Loucy (cell line): ENCODE results near the gene TPP2.
A peak's percentile ranks its signal among the peaks of the same experiment; 100 is the strongest.

ENCODE experiments used
- H2AFZ ChIP-seq: fragments of 200-600 bp; sonication (generic); 2 replicates; pipeline ENCODE4 v1.6.0; 2016; ENCODE audit warnings: antibody characterized with exemption, mild to moderate bottlenecking, low read length, moderate library complexity
- H3F3A ChIP-seq: fragments of 200-600 bp; 2 replicates; pipeline ENCODE4 v1.6.0; 2016; ENCODE audit warnings: antibody characterized with exemption, low read depth, mild to moderate bottlenecking
- H3K27me3 ChIP-seq: fragments of 200-600 bp; sonication (generic); 2 replicates; pipeline ENCODE4 v1.6.1; 2014; ENCODE audit warnings: low read length, mild to moderate bottlenecking; ENCODE audit not compliant: insufficient read depth, poor library complexity, severe bottlenecking
- H3K36me3 ChIP-seq: fragments of 200-600 bp; sonication (generic); 2 replicates; pipeline ENCODE4 v1.6.1; 2016; ENCODE audit warnings: low read length; ENCODE audit not compliant: insufficient read depth
- H3K4me1 ChIP-seq: fragments of 200-600 bp; sonication (generic); 2 replicates; pipeline ENCODE4 v1.5.1; 2014; ENCODE audit warnings: low read length, mild to moderate bottlenecking; ENCODE audit not compliant: insufficient read depth, poor library complexity, severe bottlenecking
- H3K4me2 ChIP-seq: fragments of 200-600 bp; sonication (generic); 2 replicates; pipeline ENCODE4 v1.6.0; 2014; ENCODE audit warnings: antibody characterized with exemption, low read length, low read depth, mild to moderate bottlenecking; ENCODE audit not compliant: poor library complexity, severe bottlenecking
- H3K4me3 ChIP-seq: fragments of 200-600 bp; sonication (generic); 2 replicates; pipeline ENCODE4 v1.5.1; 2014; ENCODE audit warnings: low read length, mild to moderate bottlenecking, mixed read lengths; ENCODE audit not compliant: poor library complexity, severe bottlenecking
- H3K79me2 ChIP-seq: fragments of 200-600 bp; sonication (generic); 2 replicates; pipeline ENCODE4 v1.6.1; 2014; ENCODE audit warnings: low read length; ENCODE audit not compliant: insufficient read depth
- H3K9ac ChIP-seq: fragments of 200-600 bp; sonication (generic); 2 replicates; pipeline ENCODE4 v1.6.0; 2014; ENCODE audit warnings: mild to moderate bottlenecking, low read depth, low read length, moderate library complexity; ENCODE audit not compliant: poor library complexity, severe bottlenecking
- H3K9me2 ChIP-seq: fragments of 200-600 bp; sonication (generic); replicated peaks from 2 replicates; pipeline ENCODE4 v1.6.1; 2016; ENCODE audit warnings: low read depth, low read length, mixed read lengths
- H3K9me3 ChIP-seq: fragments of 200-600 bp; sonication (generic); 2 replicates; pipeline ENCODE4 v1.6.1; 2014; ENCODE audit warnings: mild to moderate bottlenecking, antibody characterized with exemption, low read length, low read depth; ENCODE audit not compliant: insufficient read depth
- H4K20me1 ChIP-seq: fragments of 200-600 bp; sonication (generic); 2 replicates; pipeline ENCODE4 v1.6.0; 2014; ENCODE audit warnings: antibody characterized with exemption, low read length, mild to moderate bottlenecking; ENCODE audit not compliant: insufficient read depth, poor library complexity, severe bottlenecking
- EZH2phosphoT487 ChIP-seq: fragments of 200-600 bp; IDR thresholded peaks from 2 replicates; pipeline ENCODE4 v1.6.1; 2018; ENCODE audit warnings: antibody characterized with exemption, mild to moderate bottlenecking, moderate library complexity, borderline replicate concordance
- TF ChIP-seq, protein P1 (sequence below): fragments of 200-600 bp; sonication (generic); conservative IDR thresholded peaks from 2 replicates; pipeline ENCODE4 v1.5.1; 2014; ENCODE audit warnings: mild to moderate bottlenecking, antibody characterized with exemption, low read length

Gene TPP2

DNA sequence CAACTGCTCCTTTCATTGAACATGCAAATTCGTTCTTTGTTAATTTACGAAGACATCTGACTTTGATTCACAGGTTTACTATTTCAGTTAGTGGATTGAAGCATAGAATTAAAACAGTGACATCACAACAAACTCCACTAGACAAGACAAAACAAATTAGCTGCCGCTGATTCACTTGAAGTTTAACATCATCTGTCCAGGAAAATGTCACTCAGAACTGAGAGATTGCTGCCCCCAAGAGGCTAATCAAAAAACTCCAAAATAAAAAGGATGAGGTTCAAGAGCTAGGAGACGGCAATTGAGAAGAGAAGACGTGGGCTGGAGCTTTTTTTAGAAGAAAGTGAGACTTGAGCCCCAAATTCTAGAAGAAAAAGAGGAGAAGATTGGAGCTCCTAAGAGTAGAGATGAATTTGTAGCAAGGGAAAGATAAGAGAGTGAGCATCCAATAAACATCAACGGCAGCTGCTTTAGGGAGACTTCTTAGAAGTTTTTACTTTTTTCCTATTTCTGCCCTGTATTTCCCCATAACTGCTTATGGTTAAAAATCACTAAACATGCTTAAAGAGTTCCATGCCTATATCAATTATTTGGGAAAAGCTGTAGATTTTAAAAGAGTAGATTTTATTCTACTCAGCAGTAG is 40.8 kb upstream of the TPP2 start:
- Histone ChIP-seq H3K79me2 (no peaks in the 10 kb centered on the region), H3K4me1 (no peaks in the 10 kb centered on the region), H3K36me3 (no peaks in the 10 kb centered on the region), H4K20me1 (no peaks in the 10 kb centered on the region), H3K9me2 (no peaks in the 10 kb centered on the region), H3K9me3 (no peaks in the 10 kb centered on the region), H2AFZ (peak overlapping the region; percentile 85), H3K4me3 (no peak overlapping the region), H3K27me3 (no peaks in the 10 kb centered on the region), H3K4me2 (peak overlapping the region; percentile 39), H3F3A (no peaks in the 10 kb centered on the region), H3K9ac (no peak overlapping the region)
- TF ChIP-seq, protein P1, sequence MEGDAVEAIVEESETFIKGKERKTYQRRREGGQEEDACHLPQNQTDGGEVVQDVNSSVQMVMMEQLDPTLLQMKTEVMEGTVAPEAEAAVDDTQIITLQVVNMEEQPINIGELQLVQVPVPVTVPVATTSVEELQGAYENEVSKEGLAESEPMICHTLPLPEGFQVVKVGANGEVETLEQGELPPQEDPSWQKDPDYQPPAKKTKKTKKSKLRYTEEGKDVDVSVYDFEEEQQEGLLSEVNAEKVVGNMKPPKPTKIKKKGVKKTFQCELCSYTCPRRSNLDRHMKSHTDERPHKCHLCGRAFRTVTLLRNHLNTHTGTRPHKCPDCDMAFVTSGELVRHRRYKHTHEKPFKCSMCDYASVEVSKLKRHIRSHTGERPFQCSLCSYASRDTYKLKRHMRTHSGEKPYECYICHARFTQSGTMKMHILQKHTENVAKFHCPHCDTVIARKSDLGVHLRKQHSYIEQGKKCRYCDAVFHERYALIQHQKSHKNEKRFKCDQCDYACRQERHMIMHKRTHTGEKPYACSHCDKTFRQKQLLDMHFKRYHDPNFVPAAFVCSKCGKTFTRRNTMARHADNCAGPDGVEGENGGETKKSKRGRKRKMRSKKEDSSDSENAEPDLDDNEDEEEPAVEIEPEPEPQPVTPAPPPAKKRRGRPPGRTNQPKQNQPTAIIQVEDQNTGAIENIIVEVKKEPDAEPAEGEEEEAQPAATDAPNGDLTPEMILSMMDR = peak; percentile 72
- TF ChIP-seq EZH2phosphoT487 = no peak

DNA sequence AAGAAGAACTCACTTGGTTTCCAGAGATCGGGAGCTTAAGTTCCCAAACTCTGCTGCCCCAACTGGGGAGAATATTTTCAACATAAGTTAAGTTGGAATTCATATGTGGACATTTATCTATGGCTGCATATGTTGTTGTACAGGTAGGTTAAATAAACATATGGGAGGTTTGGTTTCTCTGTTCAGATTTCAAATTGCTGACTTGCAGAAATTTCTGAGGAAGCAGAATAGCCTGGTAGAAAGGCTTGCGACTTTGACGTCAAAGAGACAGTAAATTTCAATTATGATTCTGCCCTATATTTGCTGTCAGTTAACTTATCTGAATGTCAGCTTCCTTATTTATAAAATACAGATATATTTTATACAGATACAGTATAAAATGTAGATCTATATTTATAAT is 40.0 kb upstream of the TPP2 start:
- Histone ChIP-seq H3K4me2 (no peak overlapping the region), H2AFZ (0 out of 2 replicates have a peak overlapping the region, but pooled peaks have one; percentile 85)
- no peak for TF ChIP-seq EZH2phosphoT487

DNA sequence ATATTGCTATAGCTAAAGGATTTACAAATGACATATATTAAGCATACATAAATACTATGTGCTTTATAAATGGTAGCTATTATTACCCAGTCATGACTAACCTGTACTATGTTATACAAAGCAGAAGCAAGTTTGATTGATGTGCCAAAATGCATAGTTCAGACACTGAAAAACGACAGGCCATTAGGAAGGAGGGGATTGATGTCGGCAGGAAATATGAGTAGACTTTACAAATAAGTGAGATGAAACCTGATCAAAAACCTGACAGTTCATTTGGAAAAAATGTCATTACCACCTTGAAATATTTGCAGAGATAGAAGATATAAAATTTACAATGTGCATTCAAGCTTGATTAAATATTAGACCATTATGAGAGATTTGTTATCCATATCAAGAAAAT is 38.8 kb upstream of the TPP2 start:
- H3K4me2 ChIP-seq = no peak overlapping the region
- H3K9me2 ChIP-seq = no peaks in the 10 kb centered on the region
- no peaks in the 10 kb centered on the region for H3K79me2 ChIP-seq
- H3K9ac ChIP-seq = no peak overlapping the region
- H4K20me1 ChIP-seq = no peaks in the 10 kb centered on the region
- no peak overlapping the region for H3K4me3 ChIP-seq
- H2AFZ ChIP-seq = no peak overlapping the region
- no peak for TF ChIP-seq EZH2phosphoT487
- H3K9me3 ChIP-seq = no peaks in the 10 kb centered on the region
- no peaks in the 10 kb centered on the region for H3F3A ChIP-seq
- H3K36me3 ChIP-seq = no peaks in the 10 kb centered on the region
- no peaks in the 10 kb centered on the region for H3K27me3 ChIP-seq
- no peaks in the 10 kb centered on the region for H3K4me1 ChIP-seq

More for the DNA sequence above, 40.0 kb upstream of the TPP2 start:
- Histone ChIP-seq H4K20me1 (no peaks in the 10 kb centered on the region), H3K9ac (no peak overlapping the region), H3F3A (no peaks in the 10 kb centered on the region), H3K4me3 (no peak overlapping the region), H3K79me2 (no peaks in the 10 kb centered on the region), H3K9me2 (no peaks in the 10 kb centered on the region), H3K36me3 (no peaks in the 10 kb centered on the region), H3K4me1 (no peaks in the 10 kb centered on the region), H3K27me3 (no peaks in the 10 kb centered on the region), H3K9me3 (no peaks in the 10 kb centered on the region)

DNA sequence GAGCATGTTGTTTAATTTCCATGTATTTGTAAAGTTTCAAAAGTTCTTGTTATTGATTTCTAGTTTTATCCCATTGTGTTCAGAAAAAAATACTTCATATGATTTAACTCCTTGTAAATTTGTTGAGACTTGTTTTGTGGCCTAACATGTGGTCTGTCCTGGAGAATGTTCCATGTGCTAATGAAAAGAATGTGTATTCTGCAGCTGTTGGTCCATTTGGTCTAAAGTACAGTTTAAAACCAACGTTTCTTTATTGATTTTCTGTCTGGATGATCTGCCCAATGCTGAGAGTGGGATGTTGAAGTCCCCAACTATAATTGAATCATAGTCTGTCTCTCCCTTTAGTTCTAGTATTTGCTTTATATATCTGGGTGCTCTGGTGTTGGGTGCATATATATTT is 34.9 kb upstream of the TPP2 start:
- Histone ChIP-seq H3K9ac (no peak overlapping the region), H3K9me2 (no peaks in the 10 kb centered on the region), H2AFZ (no peak overlapping the region), H3K4me3 (no peak overlapping the region), H3K36me3 (no peaks in the 10 kb centered on the region), H3K9me3 (no peaks in the 10 kb centered on the region), H4K20me1 (no peaks in the 10 kb centered on the region), H3K27me3 (no peaks in the 10 kb centered on the region), H3K79me2 (no peaks in the 10 kb centered on the region), H3F3A (no peaks in the 10 kb centered on the region), H3K4me2 (no peak overlapping the region), H3K4me1 (no peaks in the 10 kb centered on the region)
- TF ChIP-seq EZH2phosphoT487 = no peak
- TF ChIP-seq, protein P1 = no peak
